GM13977 (cell line): ENCODE data around the gene FBXW7.

ENCODE experiments used
- DNase-seq: peaks from one replicate; pipeline ENCODE4 v3.0.0; 2012; ENCODE audit warnings: low spot score
- CTCF ChIP-seq: IDR thresholded peaks from 2 replicates; pipeline ENCODE4 v1.5.1; 2012; ENCODE audit warnings: mild to moderate bottlenecking, control low read depth; ENCODE audit not compliant: insufficient read depth; ENCODE audit errors: extremely low read depth, missing control alignments
- in situ Hi-C: fragments of 300-500 bp; cut with MboI; formaldehyde crosslinking; loops from one replicate; pipeline ENCODE4 v1.12.0; 2022; ENCODE audit warnings: low sequenced_read_pairs, low pct_unique_long_range_greater_than_20kb, mixed read lengths, inconsistent platforms; ENCODE audit not compliant: unreplicated experiment

FBXW7 gene

DNA sequence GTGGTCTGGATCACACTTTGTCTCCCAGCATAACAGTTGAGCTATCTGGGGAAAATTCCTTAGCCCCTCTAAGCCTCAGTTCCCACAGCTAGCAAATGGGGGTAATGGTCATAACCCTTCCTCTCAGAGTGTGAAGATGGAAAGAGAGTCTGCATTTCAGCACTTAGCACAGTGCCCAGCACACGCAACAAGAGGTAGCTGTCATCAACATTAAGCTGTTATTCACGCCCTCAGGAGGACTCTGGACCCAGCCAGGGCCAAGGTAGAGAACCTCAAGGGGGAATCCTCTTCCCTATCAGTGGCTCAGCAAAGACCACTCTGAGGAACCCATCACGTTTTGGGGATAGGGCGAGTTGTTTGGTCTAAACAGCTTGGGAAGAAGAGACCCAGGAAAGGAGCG, 258.6 kb downstream of the FBXW7 start:
- in situ Hi-C loops, result no loop called here
- TF ChIP-seq CTCF, result no peak

GRCh38 chr4:152273343-152273742, 262.5 kb downstream of the FBXW7 start:
- TF ChIP-seq CTCF, result no peak
- DNase-seq, result no peak
- in situ Hi-C loops, result no loop called here

More for the DNA sequence above, 258.6 kb downstream of the FBXW7 start:
- no peak for DNase-seq
